HG03354 (cell line): ENCODE results near the gene CD300LD.

Experiments
- ATAC-seq: cut with Tn5 transposase; IDR thresholded peaks from one replicate; pipeline ENCODE4 v1.9.1; 2021; ENCODE audit warnings: mild to moderate bottlenecking; ENCODE audit not compliant: unreplicated experiment, poor library complexity, severe bottlenecking

CD300LD gene

GRCh38 chr17:74608511-74608910, 16.4 kb upstream of the CD300LD start:
- ATAC-seq: no peak

- ATAC-seq: no peak
Observed at GRCh38 chr17:74607221-74607620, 15.1 kb upstream of the CD300LD start.

- no peak for ATAC-seq
Observed at GRCh38 chr17:74606050-74606449, 14.0 kb upstream of the CD300LD start.

GRCh38 chr17:74605361-74605760, 13.3 kb upstream of the CD300LD start:
- ATAC-seq: no peak

- ATAC-seq: no peak
Observed at GRCh38 chr17:74604761-74605160, 12.7 kb upstream of the CD300LD start.

- no peak for ATAC-seq
Observed at GRCh38 chr17:74604200-74604599, 12.1 kb upstream of the CD300LD start.

- no peak for ATAC-seq
Observed at GRCh38 chr17:74603746-74604145, 11.7 kb upstream of the CD300LD start.

- ATAC-seq: no peak
Observed at GRCh38 chr17:74603037-74603635, 11.1 kb upstream of the CD300LD start.

GRCh38 chr17:74601944-74602572, 10.0 kb upstream of the CD300LD start:
- ATAC-seq: no peak

- no peak for ATAC-seq
Observed at GRCh38 chr17:74599448-74599939, 7.4 kb upstream of the CD300LD start.

GRCh38 chr17:74599023-74599399, 6.9 kb upstream of the CD300LD start:
- ATAC-seq: no peak

- ATAC-seq: no peak
Observed at GRCh38 chr17:74598346-74599022, 6.4 kb upstream of the CD300LD start.

- no peak for ATAC-seq
Observed at GRCh38 chr17:74597069-74597790, 5.1 kb upstream of the CD300LD start.

GRCh38 chr17:74595037-74595750, 3.1 kb upstream of the CD300LD start:
- no peak for ATAC-seq

- ATAC-seq: no peak
Observed at GRCh38 chr17:74591503-74591902, 580 bp downstream of the CD300LD start.

- no peak for ATAC-seq
Observed at GRCh38 chr17:74585711-74586110, 6.4 kb downstream of the CD300LD start.

- no peak for ATAC-seq
Observed at GRCh38 chr17:74584292-74585060, 7.6 kb downstream of the CD300LD start.

- no peak for ATAC-seq
Observed at GRCh38 chr17:74582633-74583032, 9.4 kb downstream of the CD300LD start.

GRCh38 chr17:74579900-74580299, 12.2 kb downstream of the CD300LD start:
- no peak for ATAC-seq
